C4-2B (cell line): ENCODE results near the gene SNX13.

Source experiments
- H3K27ac ChIP-seq: fragments of 450-650 bp; 2 replicates; pipeline ENCODE4 v1.5.1; 2017
- CTCF ChIP-seq: fragments of 450-650 bp; conservative IDR thresholded peaks from 2 replicates; pipeline ENCODE4 v1.5.1; 2017; ENCODE audit warnings: mild to moderate bottlenecking
- ZFX ChIP-seq: fragments of 450-650 bp; IDR thresholded peaks from 2 replicates; pipeline ENCODE4 v1.6.1; 2017

Gene SNX13

GRCh38 chr7:17807242-17807641 is 133.1 kb downstream of the SNX13 start:
- H3K27ac ChIP-seq, result no peak overlapping the region
- TF ChIP-seq ZFX (no peak), CTCF (no peak)

GRCh38 chr7:17806631-17807030 is 133.7 kb downstream of the SNX13 start:
- no peak for TF ChIP-seq CTCF
- TF ChIP-seq ZFX, result no peak
- no peak overlapping the region for H3K27ac ChIP-seq

- no peak for TF ChIP-seq ZFX
- no peak for TF ChIP-seq CTCF
- no peak overlapping the region for H3K27ac ChIP-seq
Observed at GRCh38 chr7:17802056-17802455, 138.2 kb downstream of the SNX13 start.

GRCh38 chr7:17792075-17792936 is 148.0 kb downstream of the SNX13 start:
- TF ChIP-seq ZFX (no peak), CTCF (no peak)
- no peak overlapping the region for H3K27ac ChIP-seq

GRCh38 chr7:17787257-17787656 is 153.0 kb downstream of the SNX13 start:
- no peak for TF ChIP-seq CTCF
- TF ChIP-seq ZFX, result no peak
- no peak overlapping the region for H3K27ac ChIP-seq

- H3K27ac ChIP-seq, result no peak overlapping the region
- no peak for TF ChIP-seq CTCF
- TF ChIP-seq ZFX, result no peak
Observed at GRCh38 chr7:17786314-17786852, 153.9 kb downstream of the SNX13 start.

- no peak overlapping the region; the same call in 1 of the 2 replicates for H3K27ac ChIP-seq
- TF ChIP-seq ZFX, result no peak
- no peak for TF ChIP-seq CTCF
Observed at GRCh38 chr7:17782216-17782549, 158.1 kb downstream of the SNX13 start.
